ENCODE measurements around the gene CACTIN. TPM values are rescaled to one million over a fixed set of nuclear protein-coding genes. Genes with fewer than 3 reads are reported as not detected.

Gene CACTIN
- total and polyA plus RNA-seq, 2 of the 8 experiments (the other 6 are each of a cell fraction or from before 2014, with no cell fraction given) = 25.8 to 29.9 TPM

DNA sequence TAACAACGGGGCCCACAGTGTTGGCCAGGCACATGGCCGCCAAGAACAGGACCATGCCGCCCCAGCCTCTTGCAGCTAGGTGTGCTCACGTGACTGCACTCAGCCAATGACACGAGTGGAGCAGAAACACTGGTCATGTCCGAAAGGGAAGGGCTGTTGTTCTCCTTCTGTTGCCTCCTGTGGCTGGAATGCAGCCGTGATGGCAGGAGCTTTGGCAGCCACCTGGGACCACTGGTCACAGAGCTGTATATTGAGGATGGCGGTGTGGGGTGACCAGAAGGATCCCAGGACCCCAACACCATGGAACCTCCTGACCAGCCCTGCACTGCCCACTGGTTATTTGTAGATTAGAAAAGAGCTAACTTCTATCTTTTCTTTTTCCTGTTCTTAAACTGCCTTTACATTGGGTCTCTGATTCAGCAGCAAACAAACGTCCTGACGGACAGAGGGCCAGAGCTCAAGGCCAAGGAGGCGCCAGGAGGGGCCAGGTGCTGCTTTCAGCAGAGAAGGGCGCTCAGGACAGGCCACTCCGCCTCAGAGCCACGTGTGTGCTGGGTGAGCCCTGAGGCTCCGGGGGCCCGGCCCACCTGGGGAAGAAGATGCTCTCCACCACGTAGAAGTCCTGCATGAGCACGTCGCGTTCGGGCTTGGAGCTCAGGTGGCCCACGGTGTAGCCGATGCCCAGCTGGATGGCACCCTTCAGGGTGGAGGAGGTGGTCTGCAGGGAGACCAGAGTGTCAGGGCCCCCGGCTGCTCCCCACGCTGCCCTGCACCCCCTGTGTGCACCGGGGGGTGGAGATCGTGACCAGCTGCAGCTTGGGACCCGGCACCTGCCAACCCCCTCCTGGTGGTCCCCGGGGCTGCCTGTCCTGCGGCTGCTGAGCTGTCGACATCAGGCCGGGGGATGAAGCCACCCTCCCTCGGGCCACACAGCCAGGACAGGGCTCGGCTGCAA lies 35.0 kb upstream of the CACTIN start:
- H3K79me1 ChIP-seq (ENCODE audit: low read depth, low read length) = no peaks in the 10 kb centered on the region
- H2AFZ ChIP-seq (ENCODE audit: low read length) = no peak overlapping the region
- ChIA-PET CTCF (ENCODE audit: partially characterized antibody) (interaction anchor here (0.6 to 2.1 kb wide), 16 partner anchors 8 to 116 kb away, joined by 3 to 9 read pairs (median 4); partner anchors contain the start of gene TJP3), POLR2A (ENCODE audit: partially characterized antibody) (interaction anchor here (0.9 to 1.8 kb wide), 6 partner anchors 9 to 41 kb away, joined by 3 to 5 read pairs (median 3); no protein-coding TSS in a partner anchor)
- peak overlapping the region; percentile 46; the same call in 1 of the 2 replicates for H4K8ac ChIP-seq (ENCODE audit: extremely low read depth, insufficient read depth, low read length)
- DNase-seq (ENCODE audit: low read depth in 1 of 2, low spot score in 2 of 2) = no peak
- no peak overlapping the region for H3K14ac ChIP-seq (ENCODE audit: insufficient read length)
- H3K27me3 ChIP-seq (replicated peaks in 1 of 4; ENCODE audit: control insufficient read depth in 3 of 4, extremely low read depth in 1 of 4, insufficient read depth in 3 of 4, low read length in 3 of 4) = no peaks in the 10 kb centered on the region
- H3K9me3 ChIP-seq (ENCODE audit: insufficient read depth in 2 of 2, low read depth in 1 of 2, low read length in 1 of 2) = no peaks in the 10 kb centered on the region
- H2BK12ac ChIP-seq (ENCODE audit: low read depth, low read length) = no peak overlapping the region
- peaks cover 2 to 31% of the 10 kb centered on the region in 2 experiments for H4K20me1 ChIP-seq (replicated peaks in 1 of 2; ENCODE audit: control insufficient read depth in 1 of 2, insufficient read depth in 2 of 2, low read length in 2 of 2)
- H2BK20ac ChIP-seq (ENCODE audit: low read length) = no peak overlapping the region
- no peak overlapping the region for H3K18ac ChIP-seq (ENCODE audit: extremely low read depth, low read length)
- no peak overlapping the region for H2BK120ac ChIP-seq (replicated peaks; ENCODE audit: low read depth, low read length)
- no peak overlapping the region for H4K91ac ChIP-seq (replicated peaks; ENCODE audit: insufficient read length, low read length)
- no peak for TF ChIP-seq CBX8 (IDR thresholded peaks at IDR 0.05; ENCODE audit: borderline replicate concordance, low read depth, low read length)
- TF ChIP-seq TCF12 (IDR thresholded peaks at IDR 0.05; ENCODE audit: low read depth, low read length) = no peak
- peak; percentile 58; the same call in 1 of the 2 replicates for TF ChIP-seq KDM1A (IDR thresholded peaks at IDR 0.05; ENCODE audit: borderline replicate concordance, low read length)
- no peak overlapping the region for H2AK5ac ChIP-seq (ENCODE audit: low read depth, low read length)
- H3K9ac ChIP-seq (replicated peaks in 1 of 4; ENCODE audit: extremely low read depth in 1 of 4, low read depth in 3 of 4, low read length in 3 of 4) = no peak overlapping the region
- H3K79me2 ChIP-seq (ENCODE audit: control insufficient read depth in 1 of 2, insufficient read depth in 2 of 2, low read length in 2 of 2) = no peaks in the 10 kb centered on the region
- H3K4me1 ChIP-seq (replicated peaks in 1 of 4; ENCODE audit: control insufficient read depth in 3 of 4, insufficient read depth in 4 of 4, low read length in 3 of 4) = no peaks in the 10 kb centered on the region; a peak in 2 of 7 replicates
- no peak overlapping the region for H3K4ac ChIP-seq (replicated peaks; ENCODE audit: insufficient read length, low read depth, low read length)
- no peak for FAIRE-seq
- H3K27ac ChIP-seq (ENCODE audit: low read depth, low read length) = no peak overlapping the region
- peaks cover 2% of the 10 kb centered on the region; the same call in 1 of the 2 replicates for H3K23me2 ChIP-seq (ENCODE audit: low read depth, low read length)
- H2BK15ac ChIP-seq (ENCODE audit: low read length) = no peak overlapping the region
- no peak overlapping the region for H3K23ac ChIP-seq (ENCODE audit: insufficient read length)
- peaks cover 0 to 13% (median 9%) of the 10 kb centered on the region in 4 experiments; a peak in 6 of 8 replicates for H3K36me3 ChIP-seq (ENCODE audit: control insufficient read depth in 2 of 4, insufficient read depth in 4 of 4, low read length in 3 of 4)
- no peak overlapping the region for H4K5ac ChIP-seq (ENCODE audit: insufficient read length, low read depth, low read length)
- no peak overlapping the region for H2BK5ac ChIP-seq (ENCODE audit: low read depth, low read length)
- no peak overlapping the region for H3K56ac ChIP-seq (replicated peaks; ENCODE audit: insufficient read length, low read depth, low read length)
- no peak overlapping the region for H3K4me3 ChIP-seq (ENCODE audit: extremely low read depth in 1 of 4, insufficient read depth in 2 of 4, low read depth in 3 of 4, low read length in 4 of 4)
- WGBS, 2 experiments (ENCODE audit: extremely low coverage in 1 of 2, insufficient coverage in 1 of 2, insufficient read length in 1 of 2, insufficient replicate concordance in 2 of 2, low coverage in 1 of 2, low lambda C conversion rate in 2 of 2, missing lambda C conversion rate in 1 of 2) = 95% methylated on average over 32 of the region's 34 CpGs; no CpG with 5 or more reads in 1 of the 2 experiments
- no peak overlapping the region for H3K4me2 ChIP-seq (ENCODE audit: insufficient read depth in 1 of 2, low read depth in 2 of 2, low read length in 2 of 2)
